ENCODE data around the gene RWDD4.

GRCh38 chr4:183659872-183660242 is 872 bp upstream of the RWDD4 start:
- TF ChIP-seq CTCF (IDR thresholded peaks at IDR 0.05) (no peak), ZFX (IDR thresholded peaks at IDR 0.05; ENCODE audit: borderline replicate concordance) (no peak)

Data from 22Rv1 (cell line).